GM18508 (cell line): ENCODE data around the gene WNK4.

ENCODE experiments used
- ATAC-seq: cut with Tn5 transposase; IDR thresholded peaks from one replicate; pipeline ENCODE4 v1.9.1; 2021; ENCODE audit warnings: moderate number of reproducible peaks; ENCODE audit not compliant: insufficient read depth, unreplicated experiment

WNK4 gene

DNA sequence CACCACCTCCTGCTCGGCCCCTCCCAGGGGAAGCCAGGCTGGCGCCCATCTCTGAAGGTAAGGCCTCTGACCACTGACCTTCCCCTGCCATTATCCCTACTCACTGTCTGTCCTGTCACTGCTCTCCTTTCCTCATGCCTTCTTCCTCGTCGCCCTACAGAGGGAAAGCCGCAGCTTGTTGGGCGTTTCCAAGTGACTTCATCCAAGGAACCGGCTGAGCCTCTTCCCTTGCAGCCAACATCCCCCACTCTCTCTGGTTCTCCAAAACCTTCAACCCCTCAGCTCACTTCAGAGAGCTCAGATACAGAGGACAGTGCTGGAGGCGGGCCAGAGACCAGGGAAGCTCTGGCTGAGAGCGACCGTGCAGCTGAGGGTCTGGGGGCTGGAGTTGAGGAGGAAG, 15.1 kb downstream of the WNK4 start:
- no peak for ATAC-seq

DNA sequence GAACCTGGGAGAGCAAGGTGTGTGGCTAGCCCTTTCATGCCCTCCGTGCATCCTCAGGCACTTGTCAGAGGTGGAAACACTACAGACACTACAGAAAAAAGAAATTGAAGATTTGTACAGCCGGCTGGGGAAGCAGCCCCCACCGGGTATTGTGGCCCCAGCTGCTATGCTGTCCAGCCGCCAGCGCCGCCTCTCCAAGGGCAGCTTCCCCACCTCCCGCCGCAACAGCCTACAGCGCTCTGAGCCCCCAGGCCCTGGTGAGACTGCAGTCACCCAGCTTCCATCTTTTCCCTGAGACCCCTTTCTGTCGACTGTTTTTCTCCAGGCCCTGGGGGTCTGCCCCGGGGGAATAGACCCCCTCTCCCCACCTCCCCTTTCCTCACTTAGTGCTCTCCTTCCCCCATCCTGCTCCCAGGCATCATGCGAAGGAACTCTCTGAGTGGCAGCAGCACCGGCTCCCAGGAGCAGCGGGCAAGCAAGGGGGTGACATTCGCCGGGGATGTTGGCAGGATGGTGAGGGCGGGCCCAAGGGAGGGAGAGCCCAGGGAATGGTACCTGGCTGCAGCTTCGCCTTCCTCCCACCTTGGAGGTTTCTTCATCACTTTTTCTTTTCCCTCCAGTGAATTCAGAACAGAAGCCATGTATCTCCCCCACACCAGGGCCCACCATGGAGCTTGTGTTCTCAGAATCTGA, 15.8 kb downstream of the WNK4 start:
- ATAC-seq, result no peak

- no peak for ATAC-seq
These were observed 16.9 kb downstream of the WNK4 start for GRCh38 chr17:42797067-42798007.

- no peak for ATAC-seq
These were observed 17.6 kb downstream of the WNK4 start for GRCh38 chr17:42798011-42798382.

- ATAC-seq, result no peak
These were observed 18.3 kb downstream of the WNK4 start, which contains the start of the genes CNTD1 and COA3 for GRCh38 chr17:42798383-42799380. Gene CNTD1 (plus strand): TSS chr17:42798861. CDS start chr17:42799068, 207 bp downstream. Gene COA3 (minus strand): TSS chr17:42798704. CDS start chr17:42798681, 23 bp downstream.

DNA sequence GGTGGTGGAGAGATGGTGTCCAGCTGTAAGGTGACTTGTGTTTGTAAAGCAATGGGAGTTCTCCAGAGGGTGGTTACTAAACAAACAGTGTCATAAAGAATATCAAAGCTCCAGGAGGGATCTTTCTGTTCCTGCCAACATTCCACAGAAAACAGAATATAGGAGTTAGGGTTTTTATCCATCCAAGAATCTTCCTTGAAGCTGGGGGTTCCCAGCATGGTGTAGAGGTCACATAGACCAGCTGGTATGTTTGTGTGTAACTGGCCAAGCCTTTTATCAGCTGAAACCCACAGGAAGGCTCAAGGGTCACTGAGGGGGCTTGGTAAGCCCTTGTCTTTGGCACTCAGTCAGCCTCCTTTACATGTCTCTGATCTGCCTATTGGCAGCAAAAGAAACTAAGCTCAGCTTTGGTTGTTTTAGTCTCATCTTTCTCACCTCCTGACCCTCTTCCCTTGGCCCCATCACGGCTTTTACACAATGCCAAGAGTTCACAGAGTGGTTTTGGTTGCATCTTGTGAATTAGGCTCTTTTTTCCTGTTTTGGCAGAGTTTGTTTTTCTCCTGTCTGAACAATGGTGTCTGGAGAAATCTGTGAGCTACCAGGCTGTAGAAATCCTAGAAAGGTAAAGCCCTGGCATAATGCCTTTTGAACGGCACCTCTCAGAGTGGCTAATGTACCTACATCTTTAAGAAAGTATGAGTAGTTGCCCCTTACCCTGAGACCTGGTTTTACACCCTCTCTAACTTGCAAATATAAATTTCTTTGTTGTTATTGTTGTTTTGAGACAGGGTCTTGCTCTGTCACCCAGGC, 22.9 kb downstream of the WNK4 start:
- no peak for ATAC-seq

GRCh38 chr17:42804918-42805367, 24.5 kb downstream of the WNK4 start:
- no peak for ATAC-seq

GRCh38 chr17:42806249-42806648, 25.8 kb downstream of the WNK4 start:
- no peak for ATAC-seq

GRCh38 chr17:42809250-42809649, 28.8 kb downstream of the WNK4 start:
- ATAC-seq, result no peak

GRCh38 chr17:42814633-42815399, 34.4 kb downstream of the WNK4 start:
- no peak for ATAC-seq

DNA sequence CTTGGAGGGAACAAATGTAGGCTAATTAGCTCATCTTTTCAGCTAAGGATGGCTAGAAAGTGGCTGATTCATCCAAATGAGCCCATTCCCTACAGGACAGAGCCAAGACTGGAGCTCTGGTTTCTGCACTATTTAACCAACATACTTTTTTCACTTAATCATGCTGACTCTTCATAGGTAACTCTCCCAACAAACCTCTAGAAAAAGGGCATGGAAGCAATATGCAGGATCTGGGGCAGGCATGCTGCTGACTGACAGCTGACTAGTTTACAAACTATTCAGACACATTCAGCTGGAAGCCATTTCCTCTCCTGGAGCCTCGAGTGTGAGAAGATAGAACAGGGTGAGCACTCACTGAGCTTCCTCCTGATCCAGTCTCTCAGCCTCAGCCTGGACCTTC, 37.5 kb downstream of the WNK4 start:
- ATAC-seq, result no peak

- ATAC-seq, result no peak
These were observed 38.0 kb downstream of the WNK4 start for GRCh38 chr17:42818379-42818778.

GRCh38 chr17:42819939-42820535, 39.6 kb downstream of the WNK4 start:
- ATAC-seq, result no peak

GRCh38 chr17:42821176-42821575, 40.8 kb downstream of the WNK4 start:
- ATAC-seq, result no peak

DNA sequence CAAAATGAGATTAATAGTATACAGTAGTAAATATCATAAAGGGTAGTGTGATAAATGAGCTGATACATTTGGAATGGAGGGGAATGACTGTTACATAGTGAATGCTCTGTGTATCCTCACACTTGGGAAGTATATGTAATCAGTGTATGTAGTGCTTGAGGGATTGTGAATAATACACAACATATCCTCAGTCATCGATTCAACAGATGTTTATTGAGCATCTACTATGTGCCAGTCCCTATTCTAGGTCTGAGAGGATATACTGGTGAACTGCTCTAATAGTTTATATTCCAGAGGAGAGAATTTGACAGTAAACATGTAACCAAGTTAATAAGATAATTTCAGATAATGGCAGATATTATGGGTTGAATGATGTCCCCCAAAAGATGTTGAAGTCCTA, 47.1 kb downstream of the WNK4 start:
- no peak for ATAC-seq

DNA sequence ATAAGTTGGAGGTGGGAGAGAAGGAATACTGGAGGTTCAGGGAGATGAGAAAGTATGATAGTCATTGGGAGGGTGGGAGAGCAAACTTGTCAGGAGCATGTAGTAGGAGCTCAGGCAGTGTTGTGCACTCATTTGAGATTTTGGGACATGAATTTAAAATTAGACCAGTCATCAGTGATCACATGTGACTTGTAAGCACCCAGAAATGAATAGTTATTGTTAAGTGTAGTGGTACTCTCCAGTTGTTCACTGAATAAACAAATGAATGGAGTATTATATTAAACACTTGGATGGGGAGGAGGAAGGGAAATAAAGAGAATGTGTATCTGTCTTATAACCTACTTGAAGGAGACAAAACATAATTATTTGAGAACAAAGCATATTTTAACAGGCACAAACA, 50.6 kb downstream of the WNK4 start:
- no peak for ATAC-seq

DNA sequence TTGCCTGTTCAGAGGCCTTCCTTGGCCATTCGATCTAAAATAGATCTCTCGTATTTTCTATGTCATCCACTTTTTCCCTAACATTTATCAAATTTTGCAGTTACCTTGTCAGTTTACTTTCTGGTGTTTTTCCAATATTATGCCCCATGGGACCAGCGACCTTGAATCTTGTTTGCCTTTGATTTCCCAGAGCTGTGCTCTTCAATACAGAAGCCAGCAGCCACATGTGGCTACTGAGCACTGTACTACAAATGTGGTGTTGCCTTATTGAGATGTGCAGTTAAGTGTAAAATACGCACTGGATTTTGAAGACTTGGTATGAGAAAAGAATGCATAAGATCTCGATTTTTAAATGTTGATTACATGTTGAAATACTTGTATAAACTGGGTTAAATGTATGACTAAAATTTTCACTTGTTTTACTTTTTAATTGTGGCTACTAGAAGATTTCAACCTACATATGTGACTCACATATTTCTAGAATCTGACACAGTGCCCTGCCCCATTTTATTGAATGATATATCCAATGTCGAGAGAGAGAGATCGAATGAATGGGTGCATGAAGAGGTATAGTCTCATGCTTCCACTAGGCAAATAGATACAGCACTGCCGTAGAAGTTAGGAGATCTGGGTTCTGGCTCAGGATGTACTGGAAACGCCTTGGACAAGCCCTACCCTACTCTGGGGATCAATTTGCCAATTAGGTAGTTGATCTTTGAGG, 52.0 kb downstream of the WNK4 start:
- no peak for ATAC-seq
